ENCODE measurements around the gene LRRC47. TPM values are rescaled to one million over a fixed set of nuclear protein-coding genes. Genes with fewer than 3 reads are reported as not detected.

LRRC47 gene
- total and polyA plus RNA-seq, 8 donors: 12.0 to 212 (median 27.1) TPM

GRCh38 chr1:3731583-3732433 lies 64.5 kb downstream of the LRRC47 start:
- DNase-seq: no peak
- TF ChIP-seq CTCF (IDR thresholded peaks at IDR 0.05) (no peak), EP300 (IDR thresholded peaks at IDR 0.05) (no peak), POLR2A (IDR thresholded peaks at IDR 0.05) (no peak), POLR2AphosphoS5 (IDR thresholded peaks at IDR 0.05) (no peak)
- Histone ChIP-seq H3K4me3 (no peak overlapping the region), H3K27ac (no peak overlapping the region), H3K4me1 (peaks cover 0 to 13% (median 8%) of the 10 kb centered on the region in 4 donors), H3K9me3 (no peaks in the 10 kb centered on the region), H3K36me3 (peaks cover 0 to 25% (median 22%) of the 10 kb centered on the region in 4 donors), H3K27me3 (peaks cover 0 to 74% (median 41%) of the 10 kb centered on the region in 3 donors)
- 42 to 59% (median 57%) methylated on average over 12 to 25 of the region's 25 CpGs for WGBS, 5 donors
- intact Hi-C loops (cut with DNase I; ENCODE audit: low total_unique reads): no loop called here

- Histone ChIP-seq H3K9me3 (no peaks in the 10 kb centered on the region), H3K27me3 (peaks cover 0 to 83% (median 41%) of the 10 kb centered on the region in 3 donors), H3K27ac (no peak overlapping the region), H3K4me3 (no peak overlapping the region), H3K4me1 (peaks cover 0 to 13% (median 8%) of the 10 kb centered on the region in 4 donors), H3K36me3 (peaks cover 0 to 14% (median 11%) of the 10 kb centered on the region in 4 donors)
- intact Hi-C loops (cut with DNase I; ENCODE audit: low total_unique reads): no loop called here
- no peak for DNase-seq
- TF ChIP-seq POLR2A (IDR thresholded peaks at IDR 0.05) (no peak), EP300 (IDR thresholded peaks at IDR 0.05) (no peak), CTCF (IDR thresholded peaks at IDR 0.05) (no peak), POLR2AphosphoS5 (IDR thresholded peaks at IDR 0.05) (no peak)
- 74 to 76% (median 75%) methylated on average over 19 to 25 of the region's 25 CpGs for WGBS, 5 donors
These were observed 65.6 kb downstream of the LRRC47 start for GRCh38 chr1:3730543-3731247.

- Histone ChIP-seq H3K36me3 (peaks cover 0 to 6% (median 4%) of the 10 kb centered on the region in 4 donors), H3K27me3 (peaks cover 0 to 91% (median 41%) of the 10 kb centered on the region in 3 donors)
- intact Hi-C loops (cut with DNase I; ENCODE audit: low total_unique reads): no loop called here
These were observed 66.4 kb downstream of the LRRC47 start for GRCh38 chr1:3729594-3730542.

More at GRCh38 chr1:3729594-3730542, 66.4 kb downstream of the LRRC47 start:
- Histone ChIP-seq H3K4me1 (peaks cover 0 to 13% (median 8%) of the 10 kb centered on the region in 4 donors), H3K9me3 (no peaks in the 10 kb centered on the region), H3K4me3 (no peak overlapping the region), H3K27ac (no peak overlapping the region)
- DNase-seq: no peak
- TF ChIP-seq EP300 (IDR thresholded peaks at IDR 0.05): no peak
- TF ChIP-seq POLR2A (IDR thresholded peaks at IDR 0.05): no peak
- TF ChIP-seq POLR2AphosphoS5 (IDR thresholded peaks at IDR 0.05): no peak
- 68 to 77% (median 73%) methylated on average over 24 to 32 of the region's 32 CpGs for WGBS, 5 donors

Small RNA genes lying within 50 kb of the gene (small RNA-seq; reads per million reads assigned to genes)
- 0 reads per million in 4 donors for gene RF02197
- 0 reads per million in 4 donors for gene RN7SL574P

Other genes with a start within 250 kb of the LRRC47 start
- 10 to 100 TPM; 14.3 to 57.2 (median 41.1) TPM for gene MEGF6, start 185.0 kb downstream of the LRRC47 start, total RNA-seq
- gene MEGF6, start 185.0 kb downstream of the LRRC47 start, polyA plus RNA-seq: 10 to 100 TPM in 2 of 3 donors, 1 to 10 TPM in 1; 2.6 to 18.6 (median 11.3) TPM
- 10 to 100 TPM; 21.6 to 43.3 (median 30.3) TPM for gene TPRG1L, start 171.5 kb downstream of the LRRC47 start, total RNA-seq
- gene TPRG1L, start 171.5 kb downstream of the LRRC47 start, polyA plus RNA-seq: 10 to 100 TPM; 29.7 to 60.0 (median 33.7) TPM
- 10 to 100 TPM in 2 of 5 donors, 1 to 10 TPM in 2, under 1 TPM in 1; 0.89 to 55.4 (median 3.5) TPM for gene WRAP73, start 146.4 kb downstream of the LRRC47 start, total RNA-seq
- gene WRAP73, start 146.4 kb downstream of the LRRC47 start, polyA plus RNA-seq: 10 to 100 TPM; 12.5 to 22.2 (median 13.0) TPM
- gene TP73, start 144.0 kb downstream of the LRRC47 start, total RNA-seq: 1 to 10 TPM in 1 of 5 donors, under 1 TPM in 1, not detected in 3; 0.43 to 9.8 TPM
- 1 to 10 TPM in 1 of 3 donors, under 1 TPM in 1, not detected in 1; 0.25 to 2.4 TPM for gene TP73, start 144.0 kb downstream of the LRRC47 start, polyA plus RNA-seq
- gene CCDC27, start 44.0 kb downstream of the LRRC47 start, total RNA-seq: not detected
- not detected for gene CCDC27, start 44.0 kb downstream of the LRRC47 start, polyA plus RNA-seq
- gene SMIM1, start 23.7 kb downstream of the LRRC47 start, total RNA-seq: not detected
- 10 to 100 TPM in 2 of 3 donors, 1 to 10 TPM in 1; 7.3 to 26.5 (median 12.5) TPM for gene SMIM1, start 23.7 kb downstream of the LRRC47 start, polyA plus RNA-seq
- 100 to 1,000 TPM in 1 of 5 donors, 10 to 100 TPM in 4; 26.6 to 128 (median 35.5) TPM for gene CEP104, start 60.7 kb upstream of the LRRC47 start, total RNA-seq
- gene CEP104, start 60.7 kb upstream of the LRRC47 start, polyA plus RNA-seq: 10 to 100 TPM in 1 of 3 donors, 1 to 10 TPM in 2; 7.0 to 11.7 (median 9.6) TPM
- 1 to 10 TPM; 1.2 to 9.3 (median 5.0) TPM for gene DFFB, start 61.0 kb upstream of the LRRC47 start, total RNA-seq
- gene DFFB, start 61.0 kb upstream of the LRRC47 start, polyA plus RNA-seq: 1 to 10 TPM; 3.7 to 5.2 (median 4.6) TPM
- gene C1orf174, start 103.8 kb upstream of the LRRC47 start, total RNA-seq: 100 to 1,000 TPM in 1 of 5 donors, 10 to 100 TPM in 4; 17.3 to 124 (median 28.7) TPM
- 10 to 100 TPM; 13.1 to 18.6 (median 13.5) TPM for gene C1orf174, start 103.8 kb upstream of the LRRC47 start, polyA plus RNA-seq

All from stomach (tissue), 9 donors.